LNCaP clone FGC (cell line): ENCODE data around the gene NPAS1.

Experiments
- DNase-seq: peaks from one replicate; pipeline ENCODE4 v3.0.0-alpha.2; 2011; ENCODE audit warnings: low read depth
- H3K4me3 ChIP-seq: 2 replicates; pipeline ENCODE4 v1.5.1; 2011; ENCODE audit warnings: mild to moderate bottlenecking, low read depth, low read length, control low read depth
- CTCF ChIP-seq: IDR thresholded peaks from 2 replicates; pipeline ENCODE4 v1.5.1; 2012; ENCODE audit warnings: mild to moderate bottlenecking; ENCODE audit not compliant: control insufficient read depth, insufficient read depth; ENCODE audit errors: extremely low read depth

Gene NPAS1

GRCh38 chr19:46983097-46983496, 36.5 kb upstream of the NPAS1 start:
- no peak for TF ChIP-seq CTCF
- no peak overlapping the region for H3K4me3 ChIP-seq
- no peak for DNase-seq

GRCh38 chr19:46984077-46985010, 35.3 kb upstream of the NPAS1 start:
- TF ChIP-seq CTCF: no peak
- no peak for DNase-seq
- H3K4me3 ChIP-seq: no peak overlapping the region

- no peak for DNase-seq
- no peak for TF ChIP-seq CTCF
- H3K4me3 ChIP-seq: no peak overlapping the region
These were observed 33.9 kb upstream of the NPAS1 start for GRCh38 chr19:46985542-46986415.

- no peak overlapping the region for H3K4me3 ChIP-seq
- TF ChIP-seq CTCF: no peak
These were observed 30.9 kb upstream of the NPAS1 start for GRCh38 chr19:46988614-46989230.

GRCh38 chr19:46990991-46991676, 28.5 kb upstream of the NPAS1 start:
- peak; percentile 62 for TF ChIP-seq CTCF
- H3K4me3 ChIP-seq: no peak overlapping the region
- no peak for DNase-seq

More at GRCh38 chr19:46988614-46989230, 30.9 kb upstream of the NPAS1 start:
- DNase-seq: no peak
